Prostate gland (tissue), 2 donors: Measurements from ENCODE around the gene WDR1. TPM values are rescaled to one million over a fixed set of nuclear protein-coding genes. Genes with fewer than 3 reads are reported as not detected.

Experiments used
- DNase-seq: peaks from one replicate; pipeline ENCODE4 v3.0.0-alpha.2; 2019; ENCODE audit warnings: low spot score
- H3K27ac ChIP-seq, 2 donors: fragments of 200-600 bp; sonication (generic); 2 replicates each; pipeline ENCODE4 v1.5.1; 2017 to 2019
- H3K27me3 ChIP-seq: fragments of 200-600 bp; sonication (generic); replicated peaks from 2 replicates; pipeline ENCODE4 v1.5.1; 2019; ENCODE audit not compliant: insufficient read depth
- H3K36me3 ChIP-seq, 2 donors: fragments of 200-600 bp; sonication (generic); 1 replicate in 1 of 2; 2 replicates in 1 of 2; pipeline versions ENCODE4 v1.5.1 to v1.8.1; 2017 to 2019
- H3K4me1 ChIP-seq: fragments of 200-600 bp; sonication (generic); replicated peaks from 2 replicates; pipeline ENCODE4 v1.5.1; 2019
- H3K4me3 ChIP-seq, 2 donors: fragments of 200-600 bp; sonication (generic); 2 replicates each; pipeline ENCODE4 v1.5.1; 2017 to 2019
- H3K9me3 ChIP-seq: fragments of 200-600 bp; sonication (generic); 2 replicates; pipeline ENCODE4 v1.5.1; 2017
- CTCF ChIP-seq, 4 experiments: fragments of 200-600 bp in 2 of 4; fragments of 450-650 bp in 2 of 4; sonication (generic) in 2 of 4; IDR thresholded peaks; 1 replicate in 3 of 4; 2 replicates in 1 of 4; pipeline ENCODE4 v1.5.1; 2016 to 2019; ENCODE audit warnings: antibody characterized with exemption in 4 of 4, mild to moderate bottlenecking in 2 of 4, moderate library complexity in 2 of 4
- POLR2A ChIP-seq: fragments of 450-650 bp; IDR thresholded peaks from one replicate; pipeline ENCODE4 v1.6.1; 2016; ENCODE audit warnings: antibody characterized with exemption, mild to moderate bottlenecking
- POLR2AphosphoS5 ChIP-seq: sonication (generic); formaldehyde crosslinking; IDR thresholded peaks from one replicate; pipeline ENCODE4 v1.6.1; 2017; ENCODE audit warnings: antibody characterized with exemption
- WGBS: methylation state at CpG from one replicate; pipeline ENCODE4 v1.1.5; 2018; 5-methylcytosine and 5-hydroxymethylcytosine counted together
- intact Hi-C: fragments of 100-400 bp; cut with DNase I; formaldehyde crosslinking; loops from one replicate; pipeline ENCODE4 v1.14.2; 2022
- total RNA-seq, 2 donors: library from RNA; depleted of rRNA; stranded (reverse); fragments of >200 nt; gene quantifications; one replicate each; pipeline ENCODE4 v1.1.0, GENCODE V29; 2016

Gene WDR1
- total RNA-seq, 2 donors from 2014 or later, result 127 to 171 TPM

- Histone ChIP-seq H3K4me1 (no peaks in the 10 kb centered on the region), H3K27me3 (no peaks in the 10 kb centered on the region), H3K9me3 (no peaks in the 10 kb centered on the region), H3K36me3 (no peaks in the 10 kb centered on the region), H3K27ac (no peak overlapping the region), H3K4me3 (no peak overlapping the region)
- TF ChIP-seq POLR2AphosphoS5 (no peak), CTCF (IDR thresholded peaks at IDR 0.05) (no peak), POLR2A (no peak)
- WGBS, result 69% methylated on average over 7 of the region's 7 CpGs
- intact Hi-C loops, result no loop called here
- no peak for DNase-seq
These were observed 85.5 kb downstream of the WDR1 start for GRCh38 chr4:10030972-10031667.

DNA sequence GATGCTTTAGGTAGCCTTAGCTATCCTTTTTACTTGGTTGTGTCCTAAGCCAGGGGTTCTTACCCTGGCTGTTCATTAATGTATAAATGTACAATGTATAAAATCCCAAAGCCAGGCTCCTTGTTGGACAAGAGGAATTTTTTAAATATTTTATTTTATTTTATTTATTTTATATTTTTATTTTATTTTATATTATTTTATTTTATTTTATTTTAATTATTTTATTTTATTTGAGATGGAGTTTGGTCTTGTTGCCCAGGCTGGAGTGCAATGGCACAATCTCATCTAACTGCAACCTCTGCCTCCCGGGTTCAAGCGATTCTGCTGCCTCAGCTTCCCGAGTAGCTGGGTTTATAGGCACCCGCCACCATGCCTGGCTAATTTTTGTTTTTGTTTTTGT is 87.2 kb downstream of the WDR1 start:
- intact Hi-C loops, result no loop called here
- 98% methylated on average over 4 of the region's 4 CpGs for WGBS
- Histone ChIP-seq H3K4me1 (no peaks in the 10 kb centered on the region), H3K27ac (no peak overlapping the region), H3K27me3 (no peaks in the 10 kb centered on the region), H3K4me3 (no peak overlapping the region), H3K9me3 (no peaks in the 10 kb centered on the region), H3K36me3 (no peaks in the 10 kb centered on the region)
- no peak for TF ChIP-seq CTCF (IDR thresholded peaks at IDR 0.05)
- TF ChIP-seq POLR2AphosphoS5, result no peak
- no peak for TF ChIP-seq POLR2A
- DNase-seq, result no peak

- no peaks in the 10 kb centered on the region for H3K36me3 ChIP-seq
- intact Hi-C loops, result no loop called here
- no peaks in the 10 kb centered on the region for H3K9me3 ChIP-seq
- 75% methylated on average over 4 of the region's 4 CpGs for WGBS
- H3K4me1 ChIP-seq, result no peaks in the 10 kb centered on the region
- no peak overlapping the region for H3K4me3 ChIP-seq
- no peaks in the 10 kb centered on the region for H3K27me3 ChIP-seq
- TF ChIP-seq POLR2AphosphoS5, result no peak
- TF ChIP-seq POLR2A, result no peak
- no peak for TF ChIP-seq CTCF (IDR thresholded peaks at IDR 0.05)
- no peak for DNase-seq
- H3K27ac ChIP-seq, result no peak overlapping the region
These were observed 87.7 kb downstream of the WDR1 start for GRCh38 chr4:10028910-10029309.

DNA sequence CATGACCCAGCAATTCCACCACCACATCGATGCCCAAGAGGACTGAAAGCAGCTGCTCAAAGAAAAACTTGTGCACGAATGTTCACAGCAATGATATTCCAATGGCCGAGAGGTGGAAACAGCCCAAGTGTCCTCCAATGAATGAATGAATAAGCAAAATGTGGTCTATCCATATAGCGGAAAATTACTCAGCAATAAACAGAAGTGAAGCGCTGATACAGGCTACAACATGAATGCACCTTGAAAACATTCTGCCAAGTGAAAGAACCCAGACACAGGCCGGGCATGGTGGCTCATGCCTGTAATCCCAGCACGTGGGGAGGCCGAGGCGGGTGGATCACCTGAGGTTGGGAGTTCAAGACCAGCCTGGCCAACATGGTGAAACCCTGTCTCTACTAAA is 90.1 kb downstream of the WDR1 start:
- no peak for DNase-seq
- TF ChIP-seq CTCF (IDR thresholded peaks at IDR 0.05) (no peak), POLR2A (no peak), POLR2AphosphoS5 (no peak)
- intact Hi-C loops, result no loop called here
- WGBS, result 81% methylated on average over 9 of the region's 9 CpGs
- Histone ChIP-seq H3K27ac (no peak overlapping the region), H3K9me3 (no peaks in the 10 kb centered on the region), H3K36me3 (no peaks in the 10 kb centered on the region), H3K27me3 (no peaks in the 10 kb centered on the region), H3K4me3 (no peak overlapping the region), H3K4me1 (no peaks in the 10 kb centered on the region)

DNA sequence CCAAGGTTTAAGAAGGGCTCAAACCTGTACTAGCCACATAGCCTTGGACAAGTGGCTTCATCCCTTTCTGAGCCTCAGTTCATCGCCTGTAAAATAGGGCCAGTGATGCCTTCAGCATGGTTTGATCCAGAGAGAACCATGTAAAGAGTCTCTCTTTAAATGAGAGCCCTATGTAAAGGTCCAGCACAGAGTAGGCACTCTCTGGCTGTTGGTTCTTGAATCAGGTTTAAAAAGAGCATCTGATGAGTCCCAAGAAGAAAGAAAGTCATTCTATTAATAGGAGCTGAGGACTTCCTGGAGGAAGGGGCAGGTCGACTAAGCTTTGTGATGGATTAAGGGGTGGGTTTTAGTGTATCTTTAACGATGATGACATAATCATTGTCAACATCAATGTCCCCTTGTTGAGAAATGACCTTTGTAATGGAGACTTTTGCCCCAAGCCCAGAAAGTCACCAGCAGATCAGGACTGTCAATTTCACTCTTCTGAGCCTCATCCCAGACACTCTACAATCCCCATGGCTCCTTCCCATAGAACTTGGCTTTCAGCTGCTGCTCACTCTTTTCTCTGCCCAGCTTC is 91.3 kb downstream of the WDR1 start:
- Histone ChIP-seq H3K4me3 (no peak overlapping the region), H3K27ac (no peak overlapping the region), H3K36me3 (no peaks in the 10 kb centered on the region), H3K4me1 (no peaks in the 10 kb centered on the region), H3K27me3 (no peaks in the 10 kb centered on the region), H3K9me3 (no peaks in the 10 kb centered on the region)
- TF ChIP-seq POLR2A, result no peak
- no peak for TF ChIP-seq CTCF (IDR thresholded peaks at IDR 0.05)
- no peak for TF ChIP-seq POLR2AphosphoS5
- 75% methylated on average over 3 of the region's 3 CpGs for WGBS
- DNase-seq, result no peak
- intact Hi-C loops, result no loop called here
